NT2/D1 (cell line): ENCODE results near the gene KRTAP5-1.

Source experiments
- DNase-seq: peaks from one replicate; pipeline ENCODE4 v3.0.0-alpha.2; 2011; ENCODE audit warnings: low read depth, low spot score
- H3K27me3 ChIP-seq: 2 replicates; pipeline ENCODE4 v1.6.0; 2011; ENCODE audit warnings: mild to moderate bottlenecking; ENCODE audit not compliant: insufficient read length, insufficient read depth
- H3K36me3 ChIP-seq: 2 replicates; pipeline ENCODE4 v1.6.1; 2011; ENCODE audit warnings: mild to moderate bottlenecking, low read length, mixed read lengths; ENCODE audit not compliant: insufficient read depth, insufficient read length
- H3K4me1 ChIP-seq: 2 replicates; pipeline ENCODE4 v1.5.1; 2011; ENCODE audit not compliant: insufficient read depth, insufficient read length
- H3K4me3 ChIP-seq: 2 replicates; pipeline ENCODE4 v1.5.1; 2011; ENCODE audit warnings: low read depth; ENCODE audit not compliant: insufficient read length
- H3K9ac ChIP-seq: 2 replicates; pipeline ENCODE4 v1.6.0; 2011; ENCODE audit warnings: low read depth; ENCODE audit not compliant: insufficient read length
- H3K9me3 ChIP-seq: 2 replicates; pipeline ENCODE4 v1.5.1; 2011; ENCODE audit warnings: mild to moderate bottlenecking, low read length; ENCODE audit not compliant: insufficient read depth
- SUZ12 ChIP-seq: IDR thresholded peaks from 2 replicates; pipeline ENCODE4 v1.6.1; 2011; ENCODE audit not compliant: insufficient read length, insufficient read depth; ENCODE audit errors: extremely low read depth
- YY1 ChIP-seq: IDR thresholded peaks from 2 replicates; pipeline ENCODE4 v1.6.1; 2011; ENCODE audit not compliant: insufficient read length, insufficient read depth
- ZNF274 ChIP-seq: IDR thresholded peaks from 2 replicates; pipeline ENCODE4 v1.6.1; 2011; ENCODE audit warnings: mild to moderate bottlenecking, low read depth, low read length

The KRTAP5-1 gene

GRCh38 chr11:1549338-1550330 lies 35.4 kb downstream of the KRTAP5-1 start:
- Histone ChIP-seq H3K9ac (no peak overlapping the region), H3K27me3 (peaks cover 63% of the 10 kb centered on the region), H3K4me3 (no peak overlapping the region), H3K4me1 (peaks cover 11% of the 10 kb centered on the region), H3K36me3 (no peaks in the 10 kb centered on the region), H3K9me3 (no peaks in the 10 kb centered on the region)
- TF ChIP-seq SUZ12 (no peak), YY1 (no peak), ZNF274 (no peak)
- DNase-seq = no peak

GRCh38 chr11:1548221-1549070 lies 36.6 kb downstream of the KRTAP5-1 start:
- Histone ChIP-seq H3K4me1 (peaks cover 8% of the 10 kb centered on the region), H3K4me3 (no peak overlapping the region), H3K9ac (no peak overlapping the region), H3K9me3 (no peaks in the 10 kb centered on the region), H3K36me3 (no peaks in the 10 kb centered on the region), H3K27me3 (peaks cover 72% of the 10 kb centered on the region)
- no peak for DNase-seq
- no peak for TF ChIP-seq ZNF274
- TF ChIP-seq SUZ12 = no peak
- TF ChIP-seq YY1 = no peak

- H3K9ac ChIP-seq = peak overlapping the region; percentile 56
- H3K27me3 ChIP-seq = peaks cover 74% of the 10 kb centered on the region
- H3K4me3 ChIP-seq = peak overlapping the region; percentile 49
- DNase-seq = no peak
- H3K4me1 ChIP-seq = peaks cover 8% of the 10 kb centered on the region
- TF ChIP-seq SUZ12 (no peak), YY1 (no peak), ZNF274 (no peak)
- H3K9me3 ChIP-seq = no peaks in the 10 kb centered on the region
- H3K36me3 ChIP-seq = no peaks in the 10 kb centered on the region
These were observed 37.5 kb downstream of the KRTAP5-1 start for GRCh38 chr11:1547467-1548098.

GRCh38 chr11:1546536-1547466 lies 38.3 kb downstream of the KRTAP5-1 start:
- Histone ChIP-seq H3K36me3 (no peaks in the 10 kb centered on the region), H3K9me3 (no peaks in the 10 kb centered on the region), H3K4me1 (peaks cover 13% of the 10 kb centered on the region), H3K4me3 (peak overlapping the region; percentile 49), H3K9ac (peak overlapping the region; percentile 56), H3K27me3 (peaks cover 73% of the 10 kb centered on the region)
- TF ChIP-seq SUZ12 (no peak), ZNF274 (no peak), YY1 (no peak)
- peak; percentile 36 for DNase-seq

- Histone ChIP-seq H3K36me3 (no peaks in the 10 kb centered on the region), H3K4me1 (peaks cover 15% of the 10 kb centered on the region), H3K4me3 (no peak overlapping the region), H3K27me3 (peaks cover 77% of the 10 kb centered on the region), H3K9me3 (no peaks in the 10 kb centered on the region), H3K9ac (no peak overlapping the region)
- no peak for DNase-seq
- TF ChIP-seq SUZ12 (no peak), ZNF274 (no peak), YY1 (no peak)
These were observed 39.0 kb downstream of the KRTAP5-1 start for GRCh38 chr11:1546077-1546535.

- H3K9ac ChIP-seq = no peak overlapping the region
- H3K4me3 ChIP-seq = no peak overlapping the region
- H3K9me3 ChIP-seq = no peaks in the 10 kb centered on the region
- H3K36me3 ChIP-seq = no peaks in the 10 kb centered on the region
- peaks cover 15% of the 10 kb centered on the region for H3K4me1 ChIP-seq
- H3K27me3 ChIP-seq = peaks cover 80% of the 10 kb centered on the region
- DNase-seq = no peak
- TF ChIP-seq ZNF274 (no peak), YY1 (no peak), SUZ12 (no peak)
These were observed 39.7 kb downstream of the KRTAP5-1 start for GRCh38 chr11:1545432-1545831.
